Gastroesophageal sphincter (tissue), 3 donors: ENCODE measurements around the gene METTL24.

ENCODE experiments used
- EP300 ChIP-seq: sonication (generic); formaldehyde crosslinking; IDR thresholded peaks from one replicate; pipeline ENCODE4 v1.6.1; 2017; ENCODE audit warnings: antibody characterized with exemption, mild to moderate bottlenecking
- POLR2A ChIP-seq, 2 donors: fragments of 450-650 bp; IDR thresholded peaks; one replicate each; pipeline ENCODE4 v1.6.1; 2017; ENCODE audit warnings: antibody characterized with exemption in 2 of 2, mild to moderate bottlenecking in 2 of 2, moderate library complexity in 1 of 2
- TF ChIP-seq, protein P1 (sequence below), 4 experiments: fragments of 200-600 bp in 2 of 4; fragments of 450-650 bp in 2 of 4; sonication (generic) in 1 of 4; IDR thresholded peaks; one replicate each; pipeline ENCODE4 v1.5.1; 2017 to 2019; ENCODE audit warnings: antibody characterized with exemption in 4 of 4, mild to moderate bottlenecking in 2 of 4, moderate library complexity in 2 of 4

DNA sequence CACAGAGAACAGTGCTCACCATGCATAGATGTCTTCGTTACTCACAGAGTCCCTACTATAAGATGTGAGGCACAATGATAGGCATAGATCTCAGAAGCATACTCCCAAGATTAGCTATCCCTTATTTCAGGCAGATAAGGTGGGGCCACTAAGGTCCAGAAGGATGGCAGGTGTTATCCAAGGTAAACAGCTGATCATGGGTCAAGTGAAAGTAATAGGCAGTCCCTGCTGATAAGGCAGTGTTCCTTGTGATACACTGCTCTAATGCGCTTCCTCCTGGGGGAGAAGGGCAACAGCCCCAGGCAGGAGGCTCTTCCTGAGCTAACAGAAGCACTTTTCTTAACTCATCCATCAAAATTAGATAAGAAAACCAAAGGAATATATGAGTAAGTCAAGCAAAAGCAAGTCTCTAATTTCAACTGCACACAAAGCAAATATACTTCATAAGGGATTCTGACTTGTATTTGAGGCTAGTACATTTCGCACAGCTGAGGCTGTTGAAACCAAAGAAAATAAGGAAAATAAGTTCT, 42.2 kb downstream of the METTL24 start:
- TF ChIP-seq, protein P1, sequence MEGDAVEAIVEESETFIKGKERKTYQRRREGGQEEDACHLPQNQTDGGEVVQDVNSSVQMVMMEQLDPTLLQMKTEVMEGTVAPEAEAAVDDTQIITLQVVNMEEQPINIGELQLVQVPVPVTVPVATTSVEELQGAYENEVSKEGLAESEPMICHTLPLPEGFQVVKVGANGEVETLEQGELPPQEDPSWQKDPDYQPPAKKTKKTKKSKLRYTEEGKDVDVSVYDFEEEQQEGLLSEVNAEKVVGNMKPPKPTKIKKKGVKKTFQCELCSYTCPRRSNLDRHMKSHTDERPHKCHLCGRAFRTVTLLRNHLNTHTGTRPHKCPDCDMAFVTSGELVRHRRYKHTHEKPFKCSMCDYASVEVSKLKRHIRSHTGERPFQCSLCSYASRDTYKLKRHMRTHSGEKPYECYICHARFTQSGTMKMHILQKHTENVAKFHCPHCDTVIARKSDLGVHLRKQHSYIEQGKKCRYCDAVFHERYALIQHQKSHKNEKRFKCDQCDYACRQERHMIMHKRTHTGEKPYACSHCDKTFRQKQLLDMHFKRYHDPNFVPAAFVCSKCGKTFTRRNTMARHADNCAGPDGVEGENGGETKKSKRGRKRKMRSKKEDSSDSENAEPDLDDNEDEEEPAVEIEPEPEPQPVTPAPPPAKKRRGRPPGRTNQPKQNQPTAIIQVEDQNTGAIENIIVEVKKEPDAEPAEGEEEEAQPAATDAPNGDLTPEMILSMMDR (IDR thresholded peaks at IDR 0.05) = no peak
- TF ChIP-seq POLR2A (IDR thresholded peaks at IDR 0.05) (no peak), EP300 (no peak)
